Measurements from ENCODE around the gene ATG9A. TPM values are rescaled to one million over a fixed set of nuclear protein-coding genes. Genes with fewer than 3 reads are reported as not detected.

Gene ATG9A, protein sequence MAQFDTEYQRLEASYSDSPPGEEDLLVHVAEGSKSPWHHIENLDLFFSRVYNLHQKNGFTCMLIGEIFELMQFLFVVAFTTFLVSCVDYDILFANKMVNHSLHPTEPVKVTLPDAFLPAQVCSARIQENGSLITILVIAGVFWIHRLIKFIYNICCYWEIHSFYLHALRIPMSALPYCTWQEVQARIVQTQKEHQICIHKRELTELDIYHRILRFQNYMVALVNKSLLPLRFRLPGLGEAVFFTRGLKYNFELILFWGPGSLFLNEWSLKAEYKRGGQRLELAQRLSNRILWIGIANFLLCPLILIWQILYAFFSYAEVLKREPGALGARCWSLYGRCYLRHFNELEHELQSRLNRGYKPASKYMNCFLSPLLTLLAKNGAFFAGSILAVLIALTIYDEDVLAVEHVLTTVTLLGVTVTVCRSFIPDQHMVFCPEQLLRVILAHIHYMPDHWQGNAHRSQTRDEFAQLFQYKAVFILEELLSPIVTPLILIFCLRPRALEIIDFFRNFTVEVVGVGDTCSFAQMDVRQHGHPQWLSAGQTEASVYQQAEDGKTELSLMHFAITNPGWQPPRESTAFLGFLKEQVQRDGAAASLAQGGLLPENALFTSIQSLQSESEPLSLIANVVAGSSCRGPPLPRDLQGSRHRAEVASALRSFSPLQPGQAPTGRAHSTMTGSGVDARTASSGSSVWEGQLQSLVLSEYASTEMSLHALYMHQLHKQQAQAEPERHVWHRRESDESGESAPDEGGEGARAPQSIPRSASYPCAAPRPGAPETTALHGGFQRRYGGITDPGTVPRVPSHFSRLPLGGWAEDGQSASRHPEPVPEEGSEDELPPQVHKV
- total RNA-seq (100 to 1,000 TPM in 3 of 9 donors, 10 to 100 TPM in 6; 62.8 to 147 (median 83.5) TPM), polyA plus RNA-seq (100 to 1,000 TPM in 1 of 2 donors, 10 to 100 TPM in 1; 28.3 to 133 TPM)
- long read RNA-seq, donor 1, full-length matches to known transcripts: 7 of 49 reads
- long read RNA-seq, donor 1, partial matches to known transcripts: 27 of 49 reads
- long read RNA-seq, donor 1, other reads (novel, unspliced or antisense): 15 of 49 reads
- long read RNA-seq, donor 2, full-length matches to known transcripts: 102 of 282 reads
- long read RNA-seq, donor 2, partial matches to known transcripts: 151 of 282 reads
- long read RNA-seq, donor 2, other reads (novel, unspliced or antisense): 29 of 282 reads
- long read RNA-seq, donor 3, full-length matches to known transcripts: 20 of 58 reads
- long read RNA-seq, donor 3, partial matches to known transcripts: 32 of 58 reads
- long read RNA-seq, donor 3, other reads (novel, unspliced or antisense): 6 of 58 reads

DNA sequence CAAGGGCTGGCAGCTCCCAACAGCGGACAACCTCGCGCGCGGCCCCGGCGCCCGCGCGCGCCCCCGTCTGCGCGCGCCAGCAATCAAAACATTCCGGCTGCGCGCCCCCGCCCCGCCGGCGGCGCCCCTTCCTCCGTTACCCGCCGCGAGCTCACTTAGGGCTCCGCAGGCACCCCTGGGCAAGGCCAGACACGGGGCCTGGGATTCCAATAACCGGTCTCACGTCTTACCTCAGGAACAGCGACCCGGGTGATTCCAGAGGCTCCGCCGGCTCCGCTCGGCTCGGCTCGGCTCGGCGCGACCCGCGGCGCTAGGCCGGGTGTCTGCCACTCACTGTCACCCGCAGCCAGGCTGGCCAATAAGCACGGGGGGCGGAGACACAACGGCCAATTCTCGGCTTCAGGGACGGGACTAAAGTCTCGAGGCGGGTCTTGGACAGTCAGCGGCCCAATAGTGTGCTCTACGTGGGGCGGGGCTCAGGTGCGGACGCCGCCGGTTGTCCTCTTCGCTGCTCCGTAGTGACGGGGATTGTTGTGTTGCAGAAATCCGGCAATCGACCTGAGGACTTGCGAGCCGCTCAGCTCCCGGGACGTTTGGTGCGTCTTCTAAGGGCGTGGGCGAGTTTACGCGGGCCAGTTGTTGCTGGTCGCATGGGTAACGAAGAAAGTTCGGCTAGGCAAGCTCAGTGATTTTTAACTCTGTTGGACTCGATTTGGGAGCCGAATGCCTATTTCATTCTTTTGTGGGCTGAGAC is at the start of gene ATG9A, which contains the start of gene ANKZF1:
TSS of gene ATG9A (minus strand) at position 332 of the 754 bp plus-strand sequence. CDS start 1,612 bp downstream, outside the sequence.
TSS of gene ANKZF1 (plus strand) at position 502 of the 754 bp plus-strand sequence. CDS start 452 bp downstream, outside the sequence.
- DNase-seq (peak; percentile 98 to 100 (median 99)), ATAC-seq (peak; percentile 99)
- TF ChIP-seq, protein P1, sequence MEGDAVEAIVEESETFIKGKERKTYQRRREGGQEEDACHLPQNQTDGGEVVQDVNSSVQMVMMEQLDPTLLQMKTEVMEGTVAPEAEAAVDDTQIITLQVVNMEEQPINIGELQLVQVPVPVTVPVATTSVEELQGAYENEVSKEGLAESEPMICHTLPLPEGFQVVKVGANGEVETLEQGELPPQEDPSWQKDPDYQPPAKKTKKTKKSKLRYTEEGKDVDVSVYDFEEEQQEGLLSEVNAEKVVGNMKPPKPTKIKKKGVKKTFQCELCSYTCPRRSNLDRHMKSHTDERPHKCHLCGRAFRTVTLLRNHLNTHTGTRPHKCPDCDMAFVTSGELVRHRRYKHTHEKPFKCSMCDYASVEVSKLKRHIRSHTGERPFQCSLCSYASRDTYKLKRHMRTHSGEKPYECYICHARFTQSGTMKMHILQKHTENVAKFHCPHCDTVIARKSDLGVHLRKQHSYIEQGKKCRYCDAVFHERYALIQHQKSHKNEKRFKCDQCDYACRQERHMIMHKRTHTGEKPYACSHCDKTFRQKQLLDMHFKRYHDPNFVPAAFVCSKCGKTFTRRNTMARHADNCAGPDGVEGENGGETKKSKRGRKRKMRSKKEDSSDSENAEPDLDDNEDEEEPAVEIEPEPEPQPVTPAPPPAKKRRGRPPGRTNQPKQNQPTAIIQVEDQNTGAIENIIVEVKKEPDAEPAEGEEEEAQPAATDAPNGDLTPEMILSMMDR (IDR thresholded peaks at IDR 0.05): no peak
- TF ChIP-seq POLR2A (IDR thresholded peaks at IDR 0.05): peak in 1 of 2 donors; percentile 85
- peaks cover 3 to 51% (median 26%) of the 10 kb centered on the region in 12 donors for H3K4me1 ChIP-seq
- H3K4me3 ChIP-seq: peak within 1 kb of the TSS; percentile 80 to 92 (median 88)
- no peaks in the 10 kb centered on the region for H3K9me3 ChIP-seq
- peaks cover 0 to 63% (median 54%) of the 10 kb centered on the region in 9 donors for H3K36me3 ChIP-seq
- WGBS, 4 donors: 0 to 1% (median 0%) methylated on average over 17 to 80 of the region's 80 CpGs
- H3K27ac ChIP-seq: peak within 1 kb of the TSS; percentile 93 to 99 (median 97)
- H3K27me3 ChIP-seq: no peaks in the 10 kb centered on the region
- intact Hi-C loops (cut with DNase I): loop anchor here in 4 of 10 donors (1.0 to 10.0 kb wide), 7 partner anchors 16 to 68 kb away; partner anchors contain the start of genes CNPPD1 (in 2 of the 4), GLB1L (in 1 of the 4), RETREG2 (in 1 of the 4) and SLC23A3 (in 1 of the 4)

DNA sequence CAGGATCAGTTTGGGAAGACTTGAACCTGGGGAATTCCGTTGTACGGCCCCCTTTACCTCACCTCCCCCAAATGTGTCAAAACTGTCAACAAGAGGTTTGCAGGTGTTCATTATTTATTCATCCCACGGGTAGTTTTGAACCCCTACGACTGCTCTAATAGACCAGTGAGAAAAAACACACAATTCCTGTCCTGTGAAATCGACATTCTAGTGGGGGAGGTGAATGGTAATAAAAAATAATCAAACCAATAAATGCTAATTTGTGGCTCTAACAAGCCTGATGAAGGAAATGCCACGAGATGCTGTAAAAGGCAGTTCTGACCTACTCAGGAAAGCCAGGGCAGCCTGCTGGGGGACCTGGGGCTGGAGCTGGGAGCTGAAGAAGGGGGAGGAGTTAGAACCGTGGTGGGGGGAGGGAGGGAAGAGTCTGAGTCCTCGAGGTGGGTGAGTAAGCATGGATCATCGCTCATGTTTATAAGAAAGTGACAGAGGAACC is 49.3 kb upstream of the ATG9A start:
- no peaks in the 10 kb centered on the region for H3K27me3 ChIP-seq
- no peak for TF ChIP-seq POLR2A (IDR thresholded peaks at IDR 0.05)
- TF ChIP-seq, protein P1 (IDR thresholded peaks at IDR 0.05): no peak
- ATAC-seq (peak in 1 of 4 donors; percentile 25), DNase-seq (peak in 1 of 5 donors; percentile 9)
- peak overlapping the region; percentile 72 to 100 (median 99) for H3K27ac ChIP-seq
- H3K4me1 ChIP-seq: peaks cover 7 to 50% (median 30%) of the 10 kb centered on the region in 12 donors
- H3K9me3 ChIP-seq: no peaks in the 10 kb centered on the region
- WGBS, 4 donors: 17 to 25% (median 18%) methylated on average over 9 of the region's 9 CpGs
- H3K36me3 ChIP-seq: peaks cover 0 to 35% (median 34%) of the 10 kb centered on the region in 9 donors
- H3K4me3 ChIP-seq: peak overlapping the region in 10 of 12 donors; percentile 60 to 97 (median 84)
- intact Hi-C loops (cut with DNase I): loop anchor here in 6 of 10 donors (1.0 to 5.0 kb wide), 7 partner anchors 16 to 489 kb away; partner anchors contain the start of genes CNPPD1 (in 5 of the 6), RETREG2 (in 3 of the 6), GLB1L (in 1 of the 6) and STK16 (in 1 of the 6)
